ENCODE measurements around the gene OR4B1.
A peak's percentile ranks its signal among the peaks of the same experiment; 100 is the strongest.
"Not testable (repeated sequence)": the region's sequence is repeated elsewhere in the genome, so short reads cannot be mapped to it uniquely, and the experiment has no call there.

OR4B1 gene, protein sequence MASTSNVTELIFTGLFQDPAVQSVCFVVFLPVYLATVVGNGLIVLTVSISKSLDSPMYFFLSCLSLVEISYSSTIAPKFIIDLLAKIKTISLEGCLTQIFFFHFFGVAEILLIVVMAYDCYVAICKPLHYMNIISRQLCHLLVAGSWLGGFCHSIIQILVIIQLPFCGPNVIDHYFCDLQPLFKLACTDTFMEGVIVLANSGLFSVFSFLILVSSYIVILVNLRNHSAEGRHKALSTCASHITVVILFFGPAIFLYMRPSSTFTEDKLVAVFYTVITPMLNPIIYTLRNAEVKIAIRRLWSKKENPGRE

DNA sequence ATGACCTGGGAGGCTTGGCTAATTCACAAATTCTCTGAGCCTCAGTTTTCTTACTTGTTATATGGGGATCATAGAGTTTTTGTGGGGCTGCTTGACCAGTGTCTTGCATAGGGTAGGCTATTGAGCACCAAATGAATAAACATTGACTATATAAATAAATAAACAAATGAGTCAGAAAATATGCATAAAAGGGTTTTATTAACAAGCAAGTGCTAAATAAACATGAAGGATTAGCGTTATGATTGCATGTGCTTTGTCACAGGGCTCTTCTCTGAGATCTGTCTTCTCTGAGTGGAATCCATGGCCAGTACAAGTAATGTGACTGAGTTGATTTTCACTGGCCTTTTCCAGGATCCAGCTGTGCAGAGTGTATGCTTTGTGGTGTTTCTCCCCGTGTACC lies at the start of gene OR4B1:
OR4B1 (plus strand) TSS at position 301 of the 400 bp plus-strand sequence; CDS start at position 301, 0 bp downstream.
- DNase-seq (ENCODE audit: low spot score): no peak

DNA sequence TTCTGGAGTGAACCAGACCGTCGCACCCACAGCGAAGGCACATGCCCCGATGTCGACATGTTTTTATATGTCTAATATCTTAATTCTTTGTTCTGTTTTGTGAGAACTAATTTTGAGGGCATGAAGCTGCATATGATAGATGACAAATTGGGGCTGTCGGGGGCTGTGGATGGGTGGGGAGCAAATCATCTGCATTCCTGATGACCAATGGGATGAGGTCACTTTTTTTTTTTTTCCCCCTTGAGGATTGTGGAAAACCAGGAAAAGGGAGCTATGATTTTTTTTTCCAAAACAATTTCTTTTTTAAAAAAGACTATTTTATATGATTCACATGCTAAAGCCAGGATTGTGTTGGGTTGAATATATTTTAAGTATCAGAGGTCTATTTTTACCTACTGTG lies 49.2 kb upstream of the OR4B1 start:
- DNase-seq (ENCODE audit: low spot score): no peak

DNA sequence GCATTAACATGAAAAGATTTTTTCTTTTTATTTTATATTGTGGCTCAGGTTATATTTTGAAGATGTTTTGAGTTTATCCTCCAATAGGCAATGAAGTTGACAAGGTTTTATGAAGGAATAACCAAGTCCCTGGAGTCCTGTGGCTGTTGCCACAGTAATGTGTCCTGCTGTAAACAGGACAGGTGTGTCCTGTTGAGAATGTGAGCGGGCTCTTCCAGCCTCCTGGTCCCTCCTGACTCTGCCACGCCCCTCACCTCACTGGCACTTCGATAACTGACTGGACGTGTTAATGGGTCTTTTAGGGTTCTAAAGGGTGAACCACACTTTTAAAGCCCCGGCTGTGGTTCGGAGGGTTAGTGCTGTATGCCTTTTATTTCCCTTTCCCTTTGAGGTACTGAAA lies 47.8 kb upstream of the OR4B1 start:
- no peak for DNase-seq (ENCODE audit: low spot score)

DNA sequence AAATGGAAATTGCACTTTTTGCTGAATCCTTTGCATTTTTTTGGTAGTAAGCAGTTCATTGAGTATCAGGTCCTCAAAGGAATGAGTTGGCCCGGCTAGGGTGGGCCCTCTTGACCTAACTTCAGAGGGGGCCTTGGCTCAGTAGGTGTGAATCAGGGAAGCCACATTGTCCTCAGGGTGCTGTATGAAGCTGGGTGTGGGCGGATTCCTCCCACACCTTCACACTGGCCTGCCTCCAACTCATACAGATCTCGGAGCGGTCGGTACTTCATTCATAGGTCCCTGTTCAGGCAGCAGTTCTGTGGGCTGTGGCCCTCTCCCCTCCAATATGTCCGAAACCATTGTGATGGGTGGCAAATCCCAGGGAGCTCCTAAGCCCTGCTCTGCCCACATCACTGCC lies 47.4 kb upstream of the OR4B1 start:
- DNase-seq (ENCODE audit: low spot score): no peak

DNA sequence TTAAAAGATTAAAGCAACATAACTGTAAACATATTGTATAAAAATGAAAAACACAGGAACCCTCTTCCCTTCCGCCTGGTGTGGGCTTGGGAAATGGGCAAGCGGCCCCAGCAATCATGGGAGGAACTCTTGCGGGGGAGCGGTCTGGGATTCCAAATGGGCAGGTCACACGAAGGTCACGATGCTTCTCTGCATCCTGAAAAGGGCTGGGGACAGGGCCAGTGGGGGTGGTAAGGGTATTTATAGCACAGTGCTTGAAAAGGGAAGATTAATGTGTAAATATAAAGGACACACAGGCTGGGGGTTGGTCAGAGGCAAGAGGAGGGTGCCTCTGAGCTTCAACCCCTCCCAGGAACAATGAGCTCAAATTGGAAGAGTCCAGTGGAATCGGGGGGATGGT lies 46.9 kb upstream of the OR4B1 start:
- no peak for DNase-seq (ENCODE audit: low spot score)

DNA sequence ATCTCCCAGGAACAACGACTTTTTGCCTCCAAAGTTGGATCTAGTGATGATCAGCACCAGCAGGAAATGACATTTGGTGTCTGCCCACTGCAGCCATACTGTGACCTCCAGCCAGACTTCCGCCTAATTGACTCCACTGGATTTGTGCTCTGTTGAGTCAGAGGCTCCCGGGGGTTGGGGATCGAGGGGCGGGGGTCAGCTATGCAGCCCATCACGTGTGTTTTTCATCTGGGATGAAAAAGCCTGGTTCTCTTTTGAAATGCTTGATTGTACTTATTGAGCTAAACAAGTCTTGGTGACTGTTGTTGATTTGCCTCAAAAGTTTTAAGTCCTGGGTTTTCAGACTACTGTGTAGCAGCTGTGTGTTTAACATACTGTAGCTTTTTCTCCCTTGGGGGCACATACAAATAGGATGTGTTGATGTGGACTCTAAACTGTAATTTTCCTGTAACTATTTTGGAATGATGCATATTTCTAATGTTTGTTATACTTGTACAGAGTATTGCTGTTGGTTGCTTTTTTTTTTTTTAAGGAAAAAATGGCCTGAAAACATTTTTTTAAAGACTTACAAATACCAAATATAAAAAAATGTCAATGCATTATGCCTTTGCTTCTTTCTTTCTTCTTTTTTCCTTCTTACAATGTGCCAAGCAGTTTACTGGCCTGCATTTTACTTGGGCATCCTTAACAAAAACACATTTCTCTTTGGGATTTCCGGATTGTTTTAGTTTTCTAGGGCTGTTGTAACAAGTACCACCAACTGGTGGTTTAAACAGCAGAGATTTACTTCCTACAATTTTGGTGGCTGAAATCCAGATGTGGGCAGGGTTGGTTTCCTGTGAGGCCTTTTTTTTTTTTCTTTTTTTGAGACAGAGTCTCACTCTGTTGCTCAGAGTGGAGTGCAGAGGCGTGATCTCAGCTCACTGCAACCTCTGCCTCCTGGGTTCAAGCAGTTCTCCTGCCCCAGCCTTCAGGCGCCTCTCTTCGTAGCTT lies 46.1 kb upstream of the OR4B1 start:
- DNase-seq (ENCODE audit: low spot score): no peak

DNA sequence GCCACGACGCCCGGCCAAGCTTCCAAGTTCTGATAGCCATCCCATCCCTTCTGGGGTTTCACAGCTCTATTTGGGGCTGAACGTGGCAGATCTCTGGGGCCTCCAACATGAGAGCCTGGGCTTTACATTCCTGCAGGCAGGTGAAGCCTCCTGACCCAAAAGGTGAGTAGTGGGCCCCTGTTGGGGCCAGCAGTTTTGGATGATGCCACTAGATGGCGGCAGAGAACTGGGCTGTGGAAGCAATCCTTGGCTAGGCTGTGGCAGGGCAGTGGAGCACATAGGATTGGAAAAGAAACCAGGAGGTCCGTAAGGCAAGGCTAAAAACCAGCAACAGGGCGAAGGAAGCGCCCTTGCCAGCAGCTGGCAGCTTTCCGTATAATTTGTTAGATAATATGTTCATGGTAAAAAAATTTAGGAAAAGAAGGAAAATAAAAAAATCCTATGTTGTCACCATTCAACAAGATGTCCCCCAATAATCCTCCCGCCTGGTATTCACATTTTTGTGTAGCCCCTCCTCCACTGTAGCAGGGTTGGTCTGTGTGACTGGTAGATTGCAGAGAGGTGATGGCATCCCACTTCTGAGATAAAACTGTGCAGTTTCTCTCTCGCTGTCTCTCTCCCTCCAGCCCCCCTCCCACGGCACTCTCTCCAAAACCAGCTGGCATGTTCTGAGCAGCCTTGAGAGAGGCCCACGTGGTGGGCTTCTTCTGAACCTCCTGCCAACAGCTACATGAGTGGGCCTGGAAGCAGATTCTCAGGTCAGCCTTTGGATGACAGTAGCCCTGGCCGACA lies 43.6 kb upstream of the OR4B1 start:
- peak; percentile 43 for DNase-seq (ENCODE audit: low spot score)

DNA sequence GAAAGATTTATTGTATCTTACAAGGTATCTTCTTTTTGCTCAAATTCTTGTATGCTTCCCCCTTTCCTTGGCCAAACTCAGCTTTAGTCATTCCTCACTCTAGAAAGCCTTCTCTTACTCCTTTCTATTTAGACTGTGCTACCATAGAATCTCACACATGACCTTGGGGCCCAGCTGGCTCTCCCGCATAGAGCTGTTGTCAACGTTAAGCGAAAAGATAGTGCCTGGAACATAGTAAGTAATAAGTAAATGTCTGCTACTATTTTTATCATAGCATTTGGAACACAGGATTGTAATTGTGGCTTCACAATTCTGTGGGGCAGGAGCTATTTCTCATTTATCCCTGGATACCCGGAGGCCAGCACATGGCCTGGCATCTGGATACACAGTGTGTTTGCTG lies 38.9 kb upstream of the OR4B1 start:
- no peak for DNase-seq (ENCODE audit: low spot score)

DNA sequence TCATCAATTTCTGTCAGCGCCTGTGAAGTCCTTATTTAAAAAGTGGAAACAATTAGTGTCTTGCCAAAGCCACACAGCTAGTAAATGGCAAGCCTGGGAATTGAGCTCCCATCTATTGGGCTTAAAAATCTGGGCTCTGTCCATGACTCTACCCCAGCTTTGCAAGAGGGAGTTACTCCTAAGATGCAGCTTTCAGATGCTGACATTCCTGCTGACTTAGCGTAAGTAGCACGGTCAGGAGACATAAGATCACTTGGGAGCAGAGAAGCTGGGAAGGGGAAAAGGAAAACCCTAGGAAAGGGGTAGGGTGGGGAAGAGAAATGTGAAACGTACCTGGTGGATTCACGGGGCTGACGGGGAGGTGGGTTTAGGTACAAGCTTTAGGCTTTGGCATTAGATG lies 36.0 kb upstream of the OR4B1 start:
- no peak for DNase-seq (ENCODE audit: low spot score)

DNA sequence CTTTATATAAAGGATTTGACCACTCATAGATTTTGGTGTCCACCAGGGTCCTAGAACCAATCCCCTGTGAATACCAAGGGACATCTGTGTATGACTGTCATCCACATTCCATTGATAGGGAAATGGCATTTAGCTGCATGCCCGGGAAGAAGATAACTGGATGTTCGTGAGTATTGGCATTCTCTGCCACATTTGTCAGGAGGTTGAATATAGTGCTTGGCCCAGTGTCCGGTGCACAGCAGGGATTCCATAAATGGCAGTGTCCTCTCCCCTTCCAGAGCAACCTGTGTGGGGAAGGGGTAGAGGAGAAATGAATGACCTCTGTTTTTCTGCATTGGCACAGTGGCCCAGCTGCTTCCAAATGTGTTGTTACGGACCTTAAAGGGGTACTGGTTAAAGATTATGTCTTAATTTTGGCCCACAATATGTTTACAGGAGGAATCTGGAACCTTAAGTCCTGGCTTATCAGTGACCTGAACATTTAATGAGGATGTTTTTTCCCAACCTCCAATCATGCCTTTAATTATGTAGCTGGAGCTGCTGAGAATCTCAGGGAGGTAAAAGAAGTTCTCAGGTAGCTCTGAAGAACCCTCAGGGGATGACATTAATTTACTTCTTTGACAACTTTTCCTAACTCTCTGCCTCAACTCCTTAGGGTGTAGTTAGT lies 33.6 kb upstream of the OR4B1 start:
- no peak for DNase-seq (ENCODE audit: low spot score)

DNA sequence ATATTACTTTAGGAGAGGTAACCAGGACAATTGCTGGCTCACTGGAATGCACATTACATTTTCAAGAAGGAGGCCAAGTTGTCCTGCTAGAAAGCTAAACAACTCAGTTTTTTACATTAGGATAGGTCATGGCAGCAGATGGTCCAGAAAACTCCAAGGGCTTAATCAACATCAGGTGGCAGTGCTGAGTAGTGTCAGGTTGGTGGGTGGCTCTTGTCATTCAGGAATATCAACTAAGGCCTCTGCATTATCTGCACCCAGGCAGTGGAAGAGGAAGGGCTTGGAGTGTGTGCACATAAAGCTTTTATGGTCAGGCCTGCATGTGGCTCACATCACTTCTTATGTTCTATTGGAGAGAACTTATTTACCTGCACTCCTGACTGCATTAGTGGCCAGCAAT lies 32.2 kb upstream of the OR4B1 start:
- DNase-seq (ENCODE audit: low spot score): no peak

DNA sequence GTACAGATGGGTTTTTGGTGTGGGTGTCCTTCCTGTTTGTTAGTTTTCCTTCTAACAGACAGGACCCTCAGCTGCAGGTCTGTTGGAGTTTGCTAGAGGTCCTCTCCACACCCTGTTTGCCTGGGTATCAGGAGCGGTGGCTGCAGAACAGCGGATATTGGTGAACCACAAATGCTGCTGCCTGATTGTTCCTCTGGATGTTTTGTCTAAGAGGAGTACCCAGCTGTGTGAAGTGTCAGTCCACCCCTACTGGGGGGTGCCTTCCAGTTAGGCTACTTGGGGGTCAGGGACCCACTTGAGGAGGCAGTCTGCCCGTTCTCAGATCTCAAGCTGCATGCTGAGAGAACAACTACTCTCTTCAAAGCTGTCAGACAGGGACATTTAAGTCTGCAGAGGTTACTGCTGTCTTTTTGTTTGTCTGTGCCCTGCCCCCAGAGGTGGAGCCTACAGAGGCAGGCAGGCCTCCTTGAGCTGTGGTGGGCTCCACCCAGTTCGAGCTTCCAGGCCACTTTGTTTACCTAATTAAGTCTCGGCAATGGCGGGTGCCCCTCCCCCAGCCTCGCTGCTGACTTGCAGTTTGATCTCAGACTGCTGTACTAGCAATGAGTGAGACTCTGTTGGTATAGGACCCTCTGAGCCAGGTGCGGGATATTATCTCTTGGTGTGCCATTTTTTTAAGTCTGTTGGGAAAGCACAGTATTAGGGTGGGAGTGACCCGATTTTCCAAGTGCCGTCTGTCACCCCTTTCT lies 25.5 kb upstream of the OR4B1 start:
- DNase-seq (ENCODE audit: low spot score): not testable (repeated sequence)

DNA sequence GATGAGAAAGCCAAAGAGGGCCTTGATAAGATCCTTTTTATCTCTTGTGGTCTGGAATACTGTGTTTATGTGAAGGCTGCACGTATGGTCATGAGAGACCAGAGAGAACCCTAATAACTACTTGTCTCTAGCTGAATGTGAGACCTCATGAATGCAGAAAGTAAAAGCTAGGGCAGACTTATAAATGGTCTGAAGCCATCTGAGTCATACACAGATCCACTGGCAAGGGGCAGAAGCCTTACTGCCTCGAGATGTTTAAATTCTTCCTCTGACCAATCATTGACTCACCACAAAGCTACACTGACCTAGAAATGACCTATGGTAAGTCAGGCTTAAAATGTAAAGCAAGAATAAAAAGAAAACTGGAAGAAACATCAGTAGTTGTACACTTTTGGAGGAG lies 22.7 kb upstream of the OR4B1 start:
- no peak for DNase-seq (ENCODE audit: low spot score)

DNA sequence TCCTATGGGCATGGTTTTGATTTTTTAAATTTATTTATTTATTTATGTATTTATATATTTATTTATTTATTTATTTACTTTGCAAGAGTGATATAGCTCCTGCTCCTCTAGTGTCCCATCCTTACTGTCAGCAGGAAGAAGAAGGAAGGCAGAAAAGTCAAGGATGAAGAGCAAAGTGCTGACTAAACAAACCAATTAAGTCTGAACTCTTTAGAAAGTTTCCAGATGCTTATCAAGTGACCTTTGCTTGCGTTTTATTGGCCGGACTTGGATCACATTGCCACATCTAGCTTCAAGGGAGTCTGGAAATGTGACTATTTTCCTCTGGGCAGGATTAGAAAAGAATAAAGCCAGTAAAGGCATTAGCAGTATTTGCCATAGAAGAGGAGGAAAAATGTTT lies 8.7 kb upstream of the OR4B1 start:
- no peak for DNase-seq (ENCODE audit: low spot score)

DNA sequence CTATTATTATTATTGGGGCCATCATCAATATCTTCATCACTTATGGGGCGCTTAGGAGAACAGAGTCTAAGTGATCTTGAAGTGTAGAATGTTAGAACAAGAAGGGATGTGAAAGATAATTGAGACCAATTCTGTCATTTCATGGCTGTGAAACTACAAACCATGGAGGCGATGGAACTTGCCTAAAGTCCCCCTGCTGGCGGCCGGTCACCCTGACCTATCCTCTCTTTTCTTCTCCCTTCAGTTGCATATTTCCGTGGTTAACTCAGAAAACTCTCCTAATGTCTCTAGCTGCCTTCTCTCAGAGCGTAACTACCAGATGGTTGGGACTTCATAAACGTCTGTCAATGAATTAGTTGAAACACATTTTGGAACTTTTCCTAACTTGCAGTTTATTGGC lies 6.6 kb upstream of the OR4B1 start:
- no peak for DNase-seq (ENCODE audit: low spot score)

DNA sequence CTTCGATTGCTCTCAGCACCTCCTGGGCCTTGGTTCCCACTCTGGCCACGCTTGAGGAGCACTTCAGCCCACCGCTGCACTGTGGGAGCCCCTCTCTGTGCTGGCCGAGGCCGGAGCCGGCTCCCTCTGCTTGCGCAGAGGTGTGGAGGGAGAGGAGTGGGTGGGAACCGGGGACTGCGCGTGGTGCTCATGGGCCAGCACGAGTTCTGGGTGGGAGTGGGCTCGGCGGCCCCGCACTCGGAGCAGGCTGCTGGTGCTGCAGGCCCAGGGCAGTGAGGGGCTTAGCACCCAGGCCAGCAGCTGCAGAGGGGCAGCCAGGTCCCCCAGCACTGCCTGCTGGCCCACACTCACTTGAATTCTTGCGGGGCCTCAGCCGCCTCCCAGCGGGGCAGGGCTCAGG lies 12.2 kb downstream of the OR4B1 start:
- DNase-seq (ENCODE audit: low spot score): no peak

DNA sequence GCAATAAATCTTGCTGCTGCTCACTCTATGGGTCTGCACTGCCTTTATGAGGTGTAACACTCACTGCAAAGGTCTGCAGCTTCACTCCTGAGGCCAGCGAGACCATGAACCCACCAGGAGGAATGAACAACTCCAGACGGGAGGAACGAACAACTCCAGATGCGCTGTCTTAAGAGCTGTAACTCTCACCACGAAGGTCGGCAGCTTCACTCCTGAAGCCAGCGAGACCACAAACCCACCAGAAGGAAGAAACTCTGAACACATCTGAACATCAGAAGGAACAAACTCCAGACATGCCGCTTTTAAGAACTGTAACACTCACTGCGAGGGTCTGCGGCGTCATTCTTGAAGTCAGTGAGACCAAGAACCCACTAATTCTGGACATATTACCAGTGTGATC lies 13.4 kb downstream of the OR4B1 start:
- DNase-seq (ENCODE audit: low spot score): not testable (repeated sequence)

DNA sequence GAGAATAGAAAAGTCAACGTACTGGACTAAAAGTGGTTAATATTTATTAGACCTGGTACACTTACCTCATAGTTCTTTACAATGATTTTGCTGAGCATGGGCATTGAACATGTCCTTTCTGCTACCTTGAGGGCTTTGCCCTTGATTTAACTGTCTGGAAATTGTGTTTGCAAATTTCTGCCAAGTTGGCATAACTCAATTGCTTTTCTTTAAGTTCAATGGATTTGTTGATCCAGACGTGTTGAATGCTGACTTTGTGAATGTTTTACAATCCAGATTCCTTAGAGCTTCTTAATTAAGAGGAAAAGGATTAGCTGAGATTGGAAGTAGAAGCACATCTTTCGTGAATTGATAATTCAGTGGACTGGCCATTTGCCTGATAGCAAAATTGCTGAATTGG lies 21.1 kb downstream of the OR4B1 start:
- DNase-seq (ENCODE audit: low spot score): no peak

DNA sequence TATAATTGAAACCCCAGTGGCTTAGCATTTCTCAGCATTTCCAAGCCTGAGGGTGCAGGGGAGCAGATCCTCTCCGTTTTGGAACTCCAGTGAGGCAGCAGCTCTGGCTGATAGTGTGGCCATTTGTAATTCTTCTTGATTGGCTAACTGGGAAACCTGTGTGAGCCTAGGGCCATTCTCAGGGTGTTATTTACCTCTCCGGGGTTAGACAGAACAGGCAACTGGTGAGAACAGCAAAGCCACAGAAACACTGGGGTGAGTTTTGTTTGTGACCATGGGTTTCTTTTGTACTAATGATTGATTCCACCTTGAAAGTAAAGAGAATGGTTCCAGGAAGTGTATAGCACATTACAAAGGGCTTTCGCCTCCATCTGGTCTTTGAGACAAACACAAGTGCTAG lies 25.9 kb downstream of the OR4B1 start:
- no peak for DNase-seq (ENCODE audit: low spot score)

DNA sequence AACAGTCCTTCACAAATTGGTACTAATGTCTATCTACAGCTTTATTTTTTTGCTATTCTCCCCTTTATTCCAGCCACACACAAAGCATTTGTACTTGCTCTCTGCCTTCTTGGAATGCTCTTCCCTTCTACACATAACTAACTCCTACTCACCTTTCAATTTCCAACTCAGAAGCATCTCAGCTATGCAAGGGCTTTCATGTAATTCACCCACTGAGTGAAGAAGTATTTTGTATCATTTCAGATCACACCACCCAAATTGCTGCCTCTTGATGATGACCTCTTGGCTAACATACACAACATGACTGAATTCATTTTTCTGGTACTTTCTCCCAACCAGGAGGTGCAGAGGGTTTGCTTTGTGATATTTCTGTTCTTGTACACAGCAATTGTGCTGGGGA lies 28.2 kb downstream of the OR4B1 start, which contains the start of gene OR4X2:
OR4X2 (plus strand) TSS at position 301 of the 400 bp plus-strand sequence; CDS start at position 301, 0 bp downstream.
- DNase-seq (ENCODE audit: low spot score): no peak

DNA sequence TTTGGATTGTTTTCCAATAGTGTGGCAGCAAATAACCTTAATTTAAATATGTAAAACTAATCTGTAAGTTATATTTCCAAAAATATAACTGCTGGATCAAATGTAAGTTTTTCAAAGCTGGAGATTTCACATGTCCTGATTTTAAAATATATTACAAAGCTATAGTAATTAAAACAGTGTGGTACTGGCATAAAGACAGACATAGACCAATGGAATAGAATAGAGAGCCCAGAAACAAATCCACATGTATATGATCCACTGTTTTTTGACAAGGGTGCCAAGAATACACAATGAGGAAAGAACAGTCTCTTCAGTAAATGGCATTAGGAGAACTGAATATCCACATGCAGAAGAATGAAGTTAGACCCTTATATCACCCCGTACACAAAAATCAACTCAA lies 32.3 kb downstream of the OR4B1 start:
- DNase-seq (ENCODE audit: low spot score): no peak
